ENCODE data around the gene TAS2R1.

Gene TAS2R1

DNA sequence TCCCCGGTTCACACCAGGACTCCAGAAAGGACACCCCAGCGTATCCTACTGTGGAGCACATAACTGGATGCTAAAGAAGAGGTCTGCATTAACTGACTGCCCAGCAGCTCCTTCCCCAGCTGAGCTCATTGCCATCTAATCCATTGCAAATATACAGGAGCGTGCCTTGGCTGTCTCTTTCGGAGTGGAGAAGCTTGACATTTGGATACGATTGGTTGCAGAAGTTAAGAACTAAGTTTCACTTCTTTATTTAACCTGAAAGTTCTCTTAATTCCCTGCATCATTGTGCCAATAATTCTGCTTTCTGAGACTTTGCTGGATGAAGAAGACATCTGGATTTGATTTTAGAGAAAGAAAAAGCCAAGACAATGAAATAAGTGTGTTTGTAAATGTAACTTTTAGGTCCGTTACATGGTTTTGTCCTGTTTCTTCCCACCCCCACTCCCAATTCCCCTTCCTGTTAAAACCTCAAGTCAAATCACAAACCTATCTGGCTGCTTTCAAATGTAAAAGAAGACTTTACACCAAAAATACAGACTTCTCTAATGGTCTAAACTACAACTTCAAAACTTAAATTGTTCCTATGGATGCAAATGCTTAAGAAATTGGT, 33.9 kb downstream of the TAS2R1 start:
- no peak overlapping the region for H3K27ac ChIP-seq (ENCODE audit: low read depth, low read length)
- no peak for DNase-seq

DNA sequence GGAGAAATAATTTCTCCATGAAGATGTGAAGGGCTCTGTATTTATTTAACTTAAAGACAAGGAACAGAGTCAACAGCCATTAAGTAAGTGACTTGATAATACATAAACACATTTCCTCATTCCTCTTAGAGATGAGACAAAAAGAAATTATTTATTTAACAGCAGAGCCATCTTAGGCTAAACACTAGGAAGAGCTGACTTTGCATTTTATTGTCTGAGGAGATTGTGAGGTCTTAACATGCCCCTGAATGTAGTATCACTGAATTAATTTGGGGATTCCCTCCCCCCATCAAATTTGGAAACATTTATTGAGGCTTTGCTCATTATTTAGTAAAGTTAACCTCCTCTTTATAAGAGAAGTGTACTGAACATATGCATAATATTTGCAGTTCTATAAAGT, 35.2 kb downstream of the TAS2R1 start:
- Histone ChIP-seq H3K36me3 (ENCODE audit: control insufficient read depth in 1 of 2, insufficient read depth in 2 of 2, low read length in 2 of 2) (no peaks in the 10 kb centered on the region), H3K79me1 (ENCODE audit: low read length) (no peaks in the 10 kb centered on the region), H4K12ac (ENCODE audit: low read depth, low read length) (no peak overlapping the region), H2BK5ac (ENCODE audit: low read depth, low read length, poor library complexity) (no peak overlapping the region), H3K27ac (ENCODE audit: low read depth, low read length) (no peak overlapping the region), H2BK12ac (ENCODE audit: low read length) (no peak overlapping the region), H3K18ac (ENCODE audit: low read length) (no peak overlapping the region), H3K4ac (ENCODE audit: low read depth, low read length) (no peak overlapping the region), H3K4me2 (ENCODE audit: low read length) (no peak overlapping the region), H3K23ac (ENCODE audit: low read length) (no peak overlapping the region), H3K14ac (ENCODE audit: low read length) (no peak overlapping the region), H3K4me3 (ENCODE audit: low read depth, low read length) (no peak overlapping the region), H2BK120ac (ENCODE audit: insufficient read depth, low read length, poor library complexity) (no peak overlapping the region), H3K27me3 (ENCODE audit: insufficient read depth, low read length) (no peaks in the 10 kb centered on the region), H3K4me1 (ENCODE audit: control insufficient read depth in 1 of 2, insufficient read depth in 2 of 2, low read length in 2 of 2) (no peaks in the 10 kb centered on the region), H3K9ac (ENCODE audit: low read length) (no peak overlapping the region), H3K79me2 (ENCODE audit: control insufficient read depth, insufficient read depth, low read length, poor library complexity) (no peaks in the 10 kb centered on the region), H4K91ac (ENCODE audit: low read depth, low read length) (no peak overlapping the region), H4K8ac (ENCODE audit: low read depth, low read length) (no peak overlapping the region), H3K9me3 (ENCODE audit: insufficient read depth, low read depth, low read length) (no peaks in the 10 kb centered on the region), H2AK5ac (ENCODE audit: low read length) (no peak overlapping the region), H2AFZ (ENCODE audit: insufficient read depth, low read length, poor library complexity) (no peak overlapping the region)
- DNase-seq, result no peak

More for the DNA sequence above, 33.9 kb downstream of the TAS2R1 start:
- no peak overlapping the region for H4K8ac ChIP-seq (ENCODE audit: low read depth, low read length)
- no peak overlapping the region for H3K4ac ChIP-seq (ENCODE audit: low read depth, low read length)
- no peak overlapping the region for H2BK5ac ChIP-seq (ENCODE audit: low read depth, low read length, poor library complexity)
- no peak overlapping the region for H3K14ac ChIP-seq (ENCODE audit: low read length)
- no peak overlapping the region for H3K18ac ChIP-seq (ENCODE audit: low read length)
- no peak overlapping the region for H4K12ac ChIP-seq (ENCODE audit: low read depth, low read length)
- H2BK12ac ChIP-seq (ENCODE audit: low read length), result no peak overlapping the region
- no peak overlapping the region for H3K4me3 ChIP-seq (ENCODE audit: low read depth, low read length)
- no CpG with 5 or more reads among the region's 6 CpGs for WGBS (ENCODE audit: extremely low coverage, insufficient coverage, insufficient read length)
- H3K4me2 ChIP-seq (ENCODE audit: low read length), result no peak overlapping the region
- no peak overlapping the region for H2AFZ ChIP-seq (ENCODE audit: insufficient read depth, low read length, poor library complexity)
- no peaks in the 10 kb centered on the region for H3K79me2 ChIP-seq (ENCODE audit: control insufficient read depth, insufficient read depth, low read length, poor library complexity)
- no peak overlapping the region for H3K9ac ChIP-seq (ENCODE audit: low read length)
- H3K9me3 ChIP-seq (ENCODE audit: insufficient read depth, low read depth, low read length), result no peaks in the 10 kb centered on the region
- no peaks in the 10 kb centered on the region for H3K79me1 ChIP-seq (ENCODE audit: low read length)
- H2BK120ac ChIP-seq (ENCODE audit: insufficient read depth, low read length, poor library complexity), result no peak overlapping the region
- H3K23ac ChIP-seq (ENCODE audit: low read length), result no peak overlapping the region
- H2AK5ac ChIP-seq (ENCODE audit: low read length), result no peak overlapping the region
- H3K36me3 ChIP-seq (ENCODE audit: control insufficient read depth in 1 of 2, insufficient read depth in 2 of 2, low read length in 2 of 2), result no peaks in the 10 kb centered on the region
- no peaks in the 10 kb centered on the region for H3K4me1 ChIP-seq (ENCODE audit: control insufficient read depth in 1 of 2, insufficient read depth in 2 of 2, low read length in 2 of 2)
- no peaks in the 10 kb centered on the region for H3K27me3 ChIP-seq (ENCODE audit: insufficient read depth, low read length)
- no peak overlapping the region for H4K91ac ChIP-seq (ENCODE audit: low read depth, low read length)

DNA sequence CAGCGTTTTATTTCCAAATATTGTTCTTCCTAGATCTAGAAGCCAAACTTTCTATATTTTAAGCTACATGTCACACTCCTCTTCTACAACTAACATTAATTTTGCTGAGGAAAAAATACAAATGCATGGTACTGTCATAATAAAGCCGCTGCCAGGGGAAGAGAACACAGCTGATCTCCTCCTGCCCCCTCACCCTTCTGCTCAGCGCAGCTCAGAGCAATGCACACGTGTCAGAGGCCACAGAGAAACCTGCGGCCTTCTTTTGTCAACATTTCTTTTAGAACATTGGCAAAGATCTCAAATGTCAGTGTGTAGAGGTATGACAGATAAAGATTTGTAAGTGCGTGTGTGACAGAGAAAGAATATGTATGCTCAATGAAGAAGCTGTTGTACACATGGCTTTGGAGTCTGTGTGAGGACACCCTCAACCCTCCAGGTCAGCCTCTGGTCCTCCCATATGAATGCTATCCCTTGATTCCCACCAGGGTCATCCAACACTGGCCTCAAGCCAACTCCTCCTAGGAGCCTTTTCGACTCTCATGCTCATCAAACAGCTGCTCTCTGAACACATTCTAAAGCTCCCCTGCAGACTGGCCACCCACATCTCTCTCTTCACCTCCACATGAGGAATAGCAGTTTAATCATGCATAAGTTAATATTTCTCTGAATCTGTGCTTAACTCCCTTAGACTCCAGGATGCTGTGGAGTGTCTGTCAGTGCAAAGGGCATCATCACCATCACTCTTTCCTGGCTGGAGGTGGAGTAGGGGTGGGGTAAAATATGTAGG, 40.9 kb downstream of the TAS2R1 start:
- Histone ChIP-seq H3K27ac (ENCODE audit: low read depth, low read length) (no peak overlapping the region), H4K8ac (ENCODE audit: low read depth, low read length) (no peak overlapping the region), H3K18ac (ENCODE audit: low read length) (no peak overlapping the region), H4K91ac (ENCODE audit: low read depth, low read length) (no peak overlapping the region), H3K9me3 (ENCODE audit: insufficient read depth, low read depth, low read length) (no peaks in the 10 kb centered on the region), H3K4me2 (ENCODE audit: low read length) (no peak overlapping the region), H3K36me3 (ENCODE audit: control insufficient read depth in 1 of 2, insufficient read depth in 2 of 2, low read length in 2 of 2) (no peaks in the 10 kb centered on the region), H3K27me3 (ENCODE audit: insufficient read depth, low read length) (no peaks in the 10 kb centered on the region), H2AFZ (ENCODE audit: insufficient read depth, low read length, poor library complexity) (no peak overlapping the region), H2AK5ac (ENCODE audit: low read length) (no peak overlapping the region), H2BK120ac (ENCODE audit: insufficient read depth, low read length, poor library complexity) (no peak overlapping the region), H3K79me1 (ENCODE audit: low read length) (no peaks in the 10 kb centered on the region), H2BK5ac (ENCODE audit: low read depth, low read length, poor library complexity) (no peak overlapping the region), H4K12ac (ENCODE audit: low read depth, low read length) (no peak overlapping the region), H3K9ac (ENCODE audit: low read length) (no peak overlapping the region), H3K23ac (ENCODE audit: low read length) (no peak overlapping the region), H3K4ac (ENCODE audit: low read depth, low read length) (no peak overlapping the region), H3K4me1 (ENCODE audit: control insufficient read depth in 1 of 2, insufficient read depth in 2 of 2, low read length in 2 of 2) (no peaks in the 10 kb centered on the region), H3K4me3 (ENCODE audit: low read depth, low read length) (no peak overlapping the region), H3K79me2 (ENCODE audit: control insufficient read depth, insufficient read depth, low read length, poor library complexity) (no peaks in the 10 kb centered on the region), H2BK12ac (ENCODE audit: low read length) (no peak overlapping the region), H3K14ac (ENCODE audit: low read length) (no peak overlapping the region)
- WGBS (ENCODE audit: extremely low coverage, insufficient coverage, insufficient read length), result no CpG with 5 or more reads among the region's 7 CpGs
- no peak for DNase-seq

DNA sequence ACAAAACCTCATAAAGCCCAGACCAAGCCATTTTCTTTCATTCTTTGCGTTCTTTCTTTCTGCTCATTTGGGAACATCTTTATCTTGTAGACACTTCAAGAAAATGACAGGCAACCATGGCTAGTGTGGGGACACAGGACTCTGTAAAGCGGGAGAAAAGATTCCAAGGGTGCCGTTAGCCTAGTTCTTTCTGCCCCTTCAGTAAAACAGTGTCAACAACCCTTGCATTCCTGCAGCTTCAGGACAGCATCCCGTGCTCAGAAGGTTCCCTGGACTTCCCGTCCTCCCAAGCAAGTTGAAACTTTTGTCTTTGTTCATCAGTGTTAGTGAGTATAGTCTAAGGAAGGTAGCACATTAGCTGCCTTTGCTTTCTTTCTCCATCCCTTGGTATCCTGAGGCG, 41.9 kb downstream of the TAS2R1 start:
- H3K18ac ChIP-seq (ENCODE audit: low read length), result no peak overlapping the region
- H4K12ac ChIP-seq (ENCODE audit: low read depth, low read length), result no peak overlapping the region
- no peak overlapping the region for H3K4me3 ChIP-seq (ENCODE audit: low read depth, low read length)
- WGBS (ENCODE audit: extremely low coverage, insufficient coverage, insufficient read length), result no CpG with 5 or more reads among the region's 6 CpGs
- no peak overlapping the region for H3K14ac ChIP-seq (ENCODE audit: low read length)
- no peaks in the 10 kb centered on the region for H3K9me3 ChIP-seq (ENCODE audit: insufficient read depth, low read depth, low read length)
- no peak overlapping the region for H3K23ac ChIP-seq (ENCODE audit: low read length)
- no peak overlapping the region for H2AK5ac ChIP-seq (ENCODE audit: low read length)
- H3K4me2 ChIP-seq (ENCODE audit: low read length), result no peak overlapping the region
- no peak overlapping the region for H2BK12ac ChIP-seq (ENCODE audit: low read length)
- H3K79me1 ChIP-seq (ENCODE audit: low read length), result no peaks in the 10 kb centered on the region
- no peaks in the 10 kb centered on the region for H3K36me3 ChIP-seq (ENCODE audit: control insufficient read depth in 1 of 2, insufficient read depth in 2 of 2, low read length in 2 of 2)
- H3K27me3 ChIP-seq (ENCODE audit: insufficient read depth, low read length), result no peaks in the 10 kb centered on the region
- no peaks in the 10 kb centered on the region for H3K79me2 ChIP-seq (ENCODE audit: control insufficient read depth, insufficient read depth, low read length, poor library complexity)
- no peak overlapping the region for H3K4ac ChIP-seq (ENCODE audit: low read depth, low read length)
- no peak overlapping the region for H4K8ac ChIP-seq (ENCODE audit: low read depth, low read length)
- H2BK120ac ChIP-seq (ENCODE audit: insufficient read depth, low read length, poor library complexity), result no peak overlapping the region
- no peak overlapping the region for H2AFZ ChIP-seq (ENCODE audit: insufficient read depth, low read length, poor library complexity)
- H3K4me1 ChIP-seq (ENCODE audit: control insufficient read depth in 1 of 2, insufficient read depth in 2 of 2, low read length in 2 of 2), result no peaks in the 10 kb centered on the region
- no peak overlapping the region for H2BK5ac ChIP-seq (ENCODE audit: low read depth, low read length, poor library complexity)
- H3K9ac ChIP-seq (ENCODE audit: low read length), result no peak overlapping the region
- DNase-seq, result no peak
- no peak overlapping the region for H4K91ac ChIP-seq (ENCODE audit: low read depth, low read length)
- no peak overlapping the region for H3K27ac ChIP-seq (ENCODE audit: low read depth, low read length)

All from trophoblast cell (in vitro differentiated cells and primary cell).